SK-N-SH treated with all-trans-retinoic acid at 6 μM for 48 hours (cell line): ENCODE measurements around the gene OCA2.

ENCODE experiments used
- ATAC-seq: fragments of 200-7000 bp; cut with Tn5 transposase; 3 replicates; pipeline ENCODE4 v1.9.1; 2020; ENCODE audit warnings: mild to moderate bottlenecking, moderate library complexity
- ARNTL ChIP-seq: fragments of 450-650 bp; formaldehyde crosslinking; IDR thresholded peaks from 2 replicates; pipeline ENCODE4 v1.5.0; 2020; ENCODE audit warnings: low read depth, mild to moderate bottlenecking, moderate library complexity, borderline replicate concordance
- BACH2 ChIP-seq: fragments of 250-450 bp; sonication (Bioruptor Pico); IDR thresholded peaks from 2 replicates; pipeline ENCODE4 v1.9.0; 2021; ENCODE audit warnings: mild to moderate bottlenecking, borderline replicate concordance
- CREB5 ChIP-seq: fragments of 250-450 bp; sonication (Bioruptor Pico); IDR thresholded peaks from 2 replicates; pipeline ENCODE4 v1.5.1; 2020; ENCODE audit warnings: low read depth, mild to moderate bottlenecking, moderate library complexity
- CSDC2 ChIP-seq: fragments of 250-450 bp; sonication (Bioruptor Pico); IDR thresholded peaks from 2 replicates; pipeline ENCODE4 v1.5.0; 2020; ENCODE audit warnings: mild to moderate bottlenecking, moderate library complexity
- CSRNP3 ChIP-seq: fragments of 250-450 bp; sonication (Bioruptor Pico); IDR thresholded peaks from 2 replicates; pipeline ENCODE4 v1.5.1; 2021; ENCODE audit warnings: mild to moderate bottlenecking, moderate library complexity
- ESRRG ChIP-seq: fragments of 250-450 bp; sonication (Bioruptor Pico); IDR thresholded peaks from 2 replicates; pipeline ENCODE4 v1.6.1; 2021; ENCODE audit warnings: mild to moderate bottlenecking
- GLIS3 ChIP-seq: fragments of 250-450 bp; sonication (Bioruptor Pico); IDR thresholded peaks from 2 replicates; pipeline ENCODE4 v1.5.0; 2020; ENCODE audit warnings: mild to moderate bottlenecking, moderate library complexity
- ISL1 ChIP-seq: fragments of 250-450 bp; sonication (Bioruptor Pico); IDR thresholded peaks from 2 replicates; pipeline ENCODE4 v2.1.2; 2022; ENCODE audit warnings: mild to moderate bottlenecking, moderate library complexity
- OSR1 ChIP-seq: fragments of 250-450 bp; sonication (Bioruptor Pico); IDR thresholded peaks from 2 replicates; pipeline ENCODE4 v1.8.0; 2022; ENCODE audit warnings: moderate library complexity, mild to moderate bottlenecking, inconsistent platforms
- POU6F1 ChIP-seq: fragments of 250-450 bp; sonication (Bioruptor Pico); IDR thresholded peaks from 2 replicates; pipeline ENCODE4 v1.8.0; 2021; ENCODE audit warnings: low read depth, mild to moderate bottlenecking, moderate library complexity, borderline replicate concordance
- PPARA ChIP-seq: fragments of 250-450 bp; sonication (Bioruptor Pico); IDR thresholded peaks from 2 replicates; pipeline ENCODE4 v1.5.0; 2020; ENCODE audit warnings: mild to moderate bottlenecking, borderline replicate concordance
- RARB ChIP-seq: fragments of 250-450 bp; sonication (Bioruptor Pico); IDR thresholded peaks from 2 replicates; pipeline ENCODE4 v1.8.0; 2021; ENCODE audit warnings: mild to moderate bottlenecking, moderate library complexity
- SNAI2 ChIP-seq: fragments of 250-450 bp; sonication (Bioruptor Pico); IDR thresholded peaks from 2 replicates; pipeline ENCODE4 v1.5.0; 2020; ENCODE audit warnings: mild to moderate bottlenecking, moderate library complexity
- TCF4 ChIP-seq: fragments of 250-450 bp; sonication (Bioruptor Pico); IDR thresholded peaks from 2 replicates; pipeline ENCODE4 v1.8.0; 2021; ENCODE audit warnings: mild to moderate bottlenecking, moderate library complexity, borderline replicate concordance
- TOX ChIP-seq: fragments of 250-450 bp; sonication (Bioruptor Pico); IDR thresholded peaks from 2 replicates; pipeline ENCODE4 v1.8.0; 2021; ENCODE audit warnings: mild to moderate bottlenecking, moderate library complexity, borderline replicate concordance
- TSHZ2 ChIP-seq: fragments of 250-450 bp; sonication (Bioruptor Pico); IDR thresholded peaks from 2 replicates; pipeline ENCODE4 v1.5.0; 2020; ENCODE audit warnings: mild to moderate bottlenecking, moderate library complexity
- ZC3H10 ChIP-seq: fragments of 250-450 bp; sonication (Bioruptor Pico); IDR thresholded peaks from 2 replicates; pipeline ENCODE4 v1.5.1; 2021; ENCODE audit warnings: mild to moderate bottlenecking, moderate library complexity
- ZFP3 ChIP-seq: fragments of 250-450 bp; sonication (Bioruptor Pico); IDR thresholded peaks from 2 replicates; pipeline ENCODE4 v1.5.0; 2020; ENCODE audit warnings: mild to moderate bottlenecking, moderate library complexity
- ZFP30 ChIP-seq: fragments of 450-650 bp; formaldehyde crosslinking; IDR thresholded peaks from 2 replicates; pipeline ENCODE4 v1.5.0; 2022; ENCODE audit warnings: mild to moderate bottlenecking, moderate library complexity
- ZNF565 ChIP-seq: fragments of 450-650 bp; formaldehyde crosslinking; conservative IDR thresholded peaks from 2 replicates; pipeline ENCODE4 v1.5.0; 2020; ENCODE audit warnings: low read depth, mild to moderate bottlenecking, moderate library complexity
- ZNF70 ChIP-seq: fragments of 450-650 bp; formaldehyde crosslinking; IDR thresholded peaks from 2 replicates; pipeline ENCODE4 v1.5.0; 2020; ENCODE audit warnings: mild to moderate bottlenecking, moderate library complexity
- ZNF8 ChIP-seq: fragments of 450-650 bp; formaldehyde crosslinking; IDR thresholded peaks from 2 replicates; pipeline ENCODE4 v1.5.0; 2020; ENCODE audit warnings: mild to moderate bottlenecking, moderate library complexity
- TF ChIP-seq, protein P1 (sequence below): fragments of 250-450 bp; sonication (Bioruptor Pico); IDR thresholded peaks from 2 replicates; pipeline ENCODE4 v1.8.0; 2020; ENCODE audit warnings: mild to moderate bottlenecking, moderate library complexity, borderline replicate concordance

OCA2 gene

DNA sequence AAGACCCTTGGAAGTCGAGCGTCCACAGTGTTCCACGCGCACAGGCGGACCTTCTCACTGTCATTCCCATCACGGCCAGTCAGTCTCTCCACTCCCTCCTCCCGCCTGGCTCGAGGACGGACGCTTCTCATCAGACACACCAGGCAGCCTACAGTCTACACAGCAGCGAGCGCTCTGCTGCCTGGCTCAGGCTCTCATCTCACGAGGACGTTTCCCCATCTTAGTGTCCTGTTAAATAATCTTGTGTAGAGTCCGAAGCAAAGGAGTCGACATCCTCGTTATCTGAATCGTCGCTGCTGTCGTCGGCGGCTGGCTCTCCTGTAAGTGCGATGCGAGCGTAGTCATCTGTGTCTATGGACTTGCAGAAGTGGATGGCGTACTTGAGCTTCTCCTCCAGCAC, 12.4 kb upstream of the OCA2 start (continued):
- TF ChIP-seq TSHZ2 (CRISPR knock-in tag): no peak

- TF ChIP-seq PPARA (CRISPR knock-in tag) (no peak), CSDC2 (CRISPR knock-in tag) (no peak), ZFP30 (CRISPR knock-in tag) (no peak), ZNF8 (CRISPR knock-in tag) (no peak), ZNF565 (CRISPR knock-in tag) (no peak), TOX (CRISPR knock-in tag) (no peak), TCF4 (CRISPR knock-in tag) (no peak), BACH2 (CRISPR knock-in tag) (no peak), RARB (CRISPR knock-in tag) (no peak), CREB5 (CRISPR knock-in tag) (no peak), ZNF70 (no peak), GLIS3 (no peak), TSHZ2 (CRISPR knock-in tag) (no peak), ZFP3 (no peak), POU6F1 (CRISPR knock-in tag) (no peak), OSR1 (CRISPR knock-in tag) (no peak), SNAI2 (CRISPR knock-in tag) (no peak)
- TF ChIP-seq, protein P1, sequence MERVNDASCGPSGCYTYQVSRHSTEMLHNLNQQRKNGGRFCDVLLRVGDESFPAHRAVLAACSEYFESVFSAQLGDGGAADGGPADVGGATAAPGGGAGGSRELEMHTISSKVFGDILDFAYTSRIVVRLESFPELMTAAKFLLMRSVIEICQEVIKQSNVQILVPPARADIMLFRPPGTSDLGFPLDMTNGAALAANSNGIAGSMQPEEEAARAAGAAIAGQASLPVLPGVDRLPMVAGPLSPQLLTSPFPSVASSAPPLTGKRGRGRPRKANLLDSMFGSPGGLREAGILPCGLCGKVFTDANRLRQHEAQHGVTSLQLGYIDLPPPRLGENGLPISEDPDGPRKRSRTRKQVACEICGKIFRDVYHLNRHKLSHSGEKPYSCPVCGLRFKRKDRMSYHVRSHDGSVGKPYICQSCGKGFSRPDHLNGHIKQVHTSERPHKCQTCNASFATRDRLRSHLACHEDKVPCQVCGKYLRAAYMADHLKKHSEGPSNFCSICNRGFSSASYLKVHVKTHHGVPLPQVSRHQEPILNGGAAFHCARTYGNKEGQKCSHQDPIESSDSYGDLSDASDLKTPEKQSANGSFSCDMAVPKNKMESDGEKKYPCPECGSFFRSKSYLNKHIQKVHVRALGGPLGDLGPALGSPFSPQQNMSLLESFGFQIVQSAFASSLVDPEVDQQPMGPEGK: no peak
Measured at GRCh38 chr15:28110481-28110881, 11.4 kb upstream of the OCA2 start.

GRCh38 chr15:28109626-28110455, 10.7 kb upstream of the OCA2 start:
- no peak for ATAC-seq
- TF ChIP-seq TOX (CRISPR knock-in tag): no peak
- no peak for TF ChIP-seq POU6F1 (CRISPR knock-in tag)
- TF ChIP-seq CSRNP3 (CRISPR knock-in tag): no peak
- TF ChIP-seq ZNF8 (CRISPR knock-in tag): no peak
- no peak for TF ChIP-seq ZFP3
- TF ChIP-seq RARB (CRISPR knock-in tag): no peak
- no peak for TF ChIP-seq ESRRG (CRISPR knock-in tag)
- TF ChIP-seq ISL1 (CRISPR knock-in tag): no peak
- no peak for TF ChIP-seq ZC3H10 (CRISPR knock-in tag)
- no peak for TF ChIP-seq PPARA (CRISPR knock-in tag)
- TF ChIP-seq CSDC2 (CRISPR knock-in tag): no peak
- TF ChIP-seq ZFP30 (CRISPR knock-in tag): no peak
- no peak for TF ChIP-seq ARNTL (CRISPR knock-in tag)

More at GRCh38 chr15:28110481-28110881, 11.4 kb upstream of the OCA2 start:
- no peak for ATAC-seq
